GM12878 (cell line): Measurements from ENCODE around the gene RANBP17. TPM values are rescaled to one million over a fixed set of nuclear protein-coding genes. Genes with fewer than 3 reads are reported as not detected.

ENCODE experiments used
- BCLAF1 ChIP-seq: fragments of 450-650 bp; IDR thresholded peaks from 2 replicates; pipeline ENCODE4 v1.6.1; 2017; ENCODE audit warnings: antibody characterized with exemption, mild to moderate bottlenecking, moderate library complexity
- BRCA1 ChIP-seq: IDR thresholded peaks from 2 replicates; pipeline ENCODE4 v1.6.1; 2011; ENCODE audit warnings: low read depth, low read length, improper control_type of control experiment
- CREM ChIP-seq: IDR thresholded peaks from 2 replicates; pipeline ENCODE4 v1.6.1; 2014; ENCODE audit warnings: antibody characterized with exemption, low read depth
- E2F8 ChIP-seq: fragments of 450-650 bp; IDR thresholded peaks from 2 replicates; pipeline ENCODE4 v1.6.1; 2018; ENCODE audit warnings: mild to moderate bottlenecking, low read depth, moderate library complexity; ENCODE audit not compliant: partially characterized antibody
- IRF3 ChIP-seq: fragments of 450-650 bp; IDR thresholded peaks from 2 replicates; pipeline ENCODE4 v1.6.1; 2014; ENCODE audit warnings: mild to moderate bottlenecking
- NRF1 ChIP-seq: conservative IDR thresholded peaks from 2 replicates; pipeline ENCODE4 v1.6.1; 2011; ENCODE audit warnings: mild to moderate bottlenecking, low read depth, low read length, improper control_type of control experiment
- PML ChIP-seq: IDR thresholded peaks from 2 replicates; pipeline ENCODE4 v1.6.1; 2012; ENCODE audit warnings: low read length, inconsistent platforms
- REST ChIP-seq: IDR thresholded peaks from 2 replicates; pipeline ENCODE4 v1.6.1; 2012; ENCODE audit warnings: mild to moderate bottlenecking, low read depth, low read length
- SREBF2 ChIP-seq: IDR thresholded peaks from 2 replicates; pipeline ENCODE4 v1.6.1; 2012; ENCODE audit warnings: mild to moderate bottlenecking, low read length
- ZNF24 ChIP-seq: fragments of 450-650 bp; IDR thresholded peaks from 2 replicates; pipeline ENCODE4 v1.6.1; 2017; ENCODE audit warnings: antibody characterized with exemption, mild to moderate bottlenecking
- polyA plus RNA-seq, 11 experiments: library from polyadenylated mRNA; depleted of rRNA in 4 of 11; unstranded in 6 of 11; stranded (reverse) in 5 of 11; fragments of >200 nt; fragmentation: Nextera tagmentation in 4 of 11; fragmentation: Illumina TruSeq in 1 of 11; extraction: Ambion mirVana in 4 of 11; extraction: Trizol in 1 of 11; gene quantifications; 1 replicate in 1 of 11; 2 replicates in 10 of 11; pipeline versions ENCODE4 v1.2.1 to v1.2.3, GENCODE V29; 2011 to 2016; ENCODE audit warnings: inconsistent platforms in 2 of 11, missing spikeins in 2 of 11, low read depth in 1 of 11
- total RNA-seq, 4 experiments: library from RNA; depleted of rRNA in 3 of 4; stranded (reverse); fragments of >200 nt in 3 of 4; fragmentation: Illumina TruSeq in 1 of 4; extraction: Trizol in 1 of 4; gene quantifications; 2 replicates each; pipeline versions ENCODE4 v1.2.1 to v1.2.3, GENCODE V29; 2013 to 2021

RANBP17 gene
- total and polyA plus RNA-seq, 10 of the 15 experiments (the other 5 are each of a cell fraction or from before 2014, with no cell fraction given): 0.10 TPM; not detected in 9

- no peak for TF ChIP-seq ZNF24
- no peak for TF ChIP-seq IRF3
- TF ChIP-seq BRCA1: no peak
- TF ChIP-seq BCLAF1: no peak
- no peak for TF ChIP-seq E2F8
- no peak for TF ChIP-seq PML
- TF ChIP-seq NRF1: no peak
- TF ChIP-seq CREM: no peak
- TF ChIP-seq REST: no peak
- no peak for TF ChIP-seq SREBF2
Measured at GRCh38 chr5:170937072-170937471, 75.3 kb downstream of the RANBP17 start (continued).
